ENCODE measurements around the gene BPIFA1.

Gene BPIFA1

DNA sequence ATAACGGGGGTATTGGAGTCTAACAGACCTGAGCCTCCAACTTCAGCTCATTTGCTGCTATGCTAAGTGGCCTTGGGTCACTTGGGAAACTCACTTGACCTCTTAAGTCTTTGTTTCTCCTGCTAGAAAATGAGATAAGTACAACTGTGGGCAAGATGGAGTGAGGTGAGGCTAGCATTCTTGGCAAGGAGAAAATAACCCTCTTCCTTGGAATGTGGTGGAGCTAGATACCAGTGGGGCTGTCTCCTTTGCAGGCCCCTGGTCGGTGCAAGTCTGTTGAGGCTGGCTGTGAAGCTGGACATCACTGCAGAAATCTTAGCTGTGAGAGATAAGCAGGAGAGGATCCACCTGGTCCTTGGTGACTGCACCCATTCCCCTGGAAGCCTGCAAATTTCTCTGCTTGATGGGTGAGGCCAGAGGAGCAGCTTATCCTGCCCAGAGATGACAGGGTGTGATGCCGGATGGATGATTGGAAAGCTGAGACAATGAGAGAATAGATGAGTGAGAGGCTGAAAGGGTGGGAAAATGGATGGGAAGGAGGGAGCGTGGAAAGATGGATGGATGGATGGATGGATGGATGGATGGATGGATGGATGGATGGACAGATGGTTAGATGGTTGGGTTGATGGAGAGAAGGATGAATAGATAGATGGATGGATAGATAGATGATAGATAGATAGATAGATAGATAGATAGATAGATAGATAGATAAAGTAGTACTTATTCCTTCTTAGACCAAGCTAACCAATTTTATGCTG lies 4.4 kb downstream of the BPIFA1 start:
- Histone ChIP-seq H3K4me1 (ENCODE audit: control insufficient read depth, insufficient read depth, low read length) (no peaks in the 10 kb centered on the region), H3K27ac (ENCODE audit: low read depth, low read length) (no peak overlapping the region), H3K4me3 (ENCODE audit: low read depth, low read length) (no peak overlapping the region), H3K27me3 (ENCODE audit: control insufficient read depth, insufficient read depth, low read length) (peaks cover 24% of the 10 kb centered on the region; the same call in 1 of the 2 replicates), H3K9ac (ENCODE audit: low read length) (no peak overlapping the region), H3K36me3 (ENCODE audit: control insufficient read depth, insufficient read depth, low read length) (no peaks in the 10 kb centered on the region), H3K9me3 (ENCODE audit: control insufficient read depth, insufficient read depth, low read depth, low read length) (no peaks in the 10 kb centered on the region)

DNA sequence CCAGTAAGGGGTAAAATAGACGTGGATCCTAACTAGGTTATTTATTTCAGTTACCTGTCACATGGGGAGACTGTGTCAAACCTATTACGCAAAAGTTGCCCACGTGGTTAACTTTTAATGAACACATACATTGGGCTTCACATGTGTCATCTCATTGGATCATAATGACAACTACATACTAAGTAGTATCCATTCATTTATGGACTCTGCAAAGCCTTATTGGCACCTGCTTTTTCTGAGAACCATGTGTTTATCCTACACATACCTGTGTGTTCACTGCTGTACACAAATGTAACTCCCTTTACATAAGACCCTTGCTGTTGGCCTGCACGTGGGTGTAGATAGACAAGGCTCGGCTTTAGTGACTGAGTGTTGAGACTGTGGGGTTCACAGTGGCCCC lies 5.1 kb downstream of the BPIFA1 start:
- no peak overlapping the region for H3K27ac ChIP-seq (ENCODE audit: low read depth, low read length)
- H3K4me3 ChIP-seq (ENCODE audit: low read depth, low read length) = no peak overlapping the region
- no peaks in the 10 kb centered on the region for H3K4me1 ChIP-seq (ENCODE audit: control insufficient read depth, insufficient read depth, low read length)
- H3K27me3 ChIP-seq (ENCODE audit: control insufficient read depth, insufficient read depth, low read length) = peaks cover 17% of the 10 kb centered on the region; the same call in 1 of the 2 replicates
- no peaks in the 10 kb centered on the region for H3K9me3 ChIP-seq (ENCODE audit: control insufficient read depth, insufficient read depth, low read depth, low read length)
- H3K36me3 ChIP-seq (ENCODE audit: control insufficient read depth, insufficient read depth, low read length) = no peaks in the 10 kb centered on the region
- H3K9ac ChIP-seq (ENCODE audit: low read length) = no peak overlapping the region

DNA sequence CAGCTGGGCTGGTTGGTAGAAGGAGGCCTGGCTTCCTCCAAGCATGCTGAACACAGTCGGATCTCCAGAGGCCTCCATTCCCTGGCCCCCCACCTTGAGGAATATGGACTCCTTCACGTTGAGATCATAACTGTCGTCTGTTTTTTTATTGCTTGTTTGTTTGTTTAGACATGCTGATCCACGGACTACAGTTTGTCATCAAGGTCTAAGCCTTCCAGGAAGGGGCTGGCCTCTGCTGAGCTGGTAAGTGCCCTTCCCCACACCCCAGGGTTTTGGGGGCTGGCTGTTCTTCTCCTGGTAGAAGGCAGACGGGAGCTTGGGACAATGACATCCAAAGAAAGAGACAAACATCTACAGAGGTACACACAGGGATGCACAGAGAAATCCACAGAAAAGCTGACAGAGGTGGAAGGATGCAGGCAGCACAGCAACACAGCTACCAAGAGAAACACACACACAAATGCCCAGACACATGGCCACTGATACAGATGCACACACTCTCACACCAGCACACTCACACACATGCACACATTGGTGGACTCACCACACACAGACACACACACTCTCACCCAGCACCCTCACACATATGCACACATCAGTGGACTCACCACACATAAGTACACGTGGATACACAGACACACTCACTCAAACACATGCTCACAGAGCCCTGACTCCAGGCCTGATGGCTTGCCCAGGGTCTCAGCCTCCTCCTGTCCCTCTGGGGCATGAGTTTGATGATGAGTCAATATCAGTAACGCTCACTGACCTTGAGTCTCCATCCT lies 6.7 kb downstream of the BPIFA1 start:
- Histone ChIP-seq H3K4me3 (ENCODE audit: low read depth, low read length) (no peak overlapping the region), H3K9ac (ENCODE audit: low read length) (no peak overlapping the region), H3K4me1 (ENCODE audit: control insufficient read depth, insufficient read depth, low read length) (no peaks in the 10 kb centered on the region), H3K9me3 (ENCODE audit: control insufficient read depth, insufficient read depth, low read depth, low read length) (no peaks in the 10 kb centered on the region), H3K36me3 (ENCODE audit: control insufficient read depth, insufficient read depth, low read length) (no peaks in the 10 kb centered on the region), H3K27me3 (ENCODE audit: control insufficient read depth, insufficient read depth, low read length) (peaks cover 5% of the 10 kb centered on the region; the same call in 1 of the 2 replicates), H3K27ac (ENCODE audit: low read depth, low read length) (no peak overlapping the region)

DNA sequence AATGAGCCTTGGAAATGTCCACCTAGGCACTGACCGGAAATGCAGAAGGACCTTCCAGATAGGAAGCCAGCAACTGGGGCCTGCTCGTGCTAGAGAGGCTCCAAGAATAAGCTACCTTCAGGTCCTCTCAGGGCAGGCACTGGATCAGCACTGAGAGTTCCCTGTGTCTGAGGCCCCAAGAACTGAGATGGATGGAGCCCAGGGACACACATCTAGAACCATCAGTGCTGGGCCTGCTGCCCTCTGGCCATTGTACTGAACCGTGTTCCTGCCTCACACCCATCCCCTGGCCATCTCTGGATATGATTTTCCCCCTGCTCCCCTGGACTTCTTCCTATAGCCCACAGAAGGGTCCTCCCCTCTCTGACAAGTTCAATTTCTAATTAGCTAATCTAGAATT lies 10.3 kb downstream of the BPIFA1 start:
- Histone ChIP-seq H3K9ac (ENCODE audit: low read length) (no peak overlapping the region), H3K27me3 (ENCODE audit: control insufficient read depth, insufficient read depth, low read length) (no peaks in the 10 kb centered on the region; the same call in 1 of the 2 replicates), H3K4me3 (ENCODE audit: low read depth, low read length) (no peak overlapping the region), H3K4me1 (ENCODE audit: control insufficient read depth, insufficient read depth, low read length) (no peaks in the 10 kb centered on the region), H3K36me3 (ENCODE audit: control insufficient read depth, insufficient read depth, low read length) (no peaks in the 10 kb centered on the region), H3K27ac (ENCODE audit: low read depth, low read length) (no peak overlapping the region), H3K9me3 (ENCODE audit: control insufficient read depth, insufficient read depth, low read depth, low read length) (no peaks in the 10 kb centered on the region)

DNA sequence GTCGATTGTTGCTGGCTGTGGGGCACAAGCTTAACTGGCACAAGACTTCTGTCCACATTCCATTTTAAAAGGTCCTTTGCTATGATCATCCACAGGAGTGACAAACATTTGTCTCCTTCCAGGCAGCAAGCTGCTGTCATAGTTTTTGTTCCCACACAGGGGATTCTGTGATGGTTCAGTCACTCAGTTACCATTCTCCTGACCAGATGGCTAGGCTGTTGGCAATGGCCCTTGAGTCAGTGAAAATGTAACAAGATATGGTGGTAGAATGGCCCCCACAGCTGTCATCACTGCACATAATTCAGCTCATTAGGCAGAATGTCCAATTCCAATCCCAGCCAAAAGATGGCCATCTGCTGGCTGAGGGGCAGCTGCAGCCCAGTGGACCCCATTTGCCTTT lies 13.7 kb downstream of the BPIFA1 start:
- Histone ChIP-seq H3K9ac (ENCODE audit: low read length) (no peak overlapping the region), H3K9me3 (ENCODE audit: control insufficient read depth, insufficient read depth, low read depth, low read length) (no peaks in the 10 kb centered on the region), H3K4me3 (ENCODE audit: low read depth, low read length) (no peak overlapping the region), H3K36me3 (ENCODE audit: control insufficient read depth, insufficient read depth, low read length) (no peaks in the 10 kb centered on the region), H3K4me1 (ENCODE audit: control insufficient read depth, insufficient read depth, low read length) (no peaks in the 10 kb centered on the region), H3K27ac (ENCODE audit: low read depth, low read length) (no peak overlapping the region), H3K27me3 (ENCODE audit: control insufficient read depth, insufficient read depth, low read length) (no peaks in the 10 kb centered on the region; the same call in 1 of the 2 replicates)

DNA sequence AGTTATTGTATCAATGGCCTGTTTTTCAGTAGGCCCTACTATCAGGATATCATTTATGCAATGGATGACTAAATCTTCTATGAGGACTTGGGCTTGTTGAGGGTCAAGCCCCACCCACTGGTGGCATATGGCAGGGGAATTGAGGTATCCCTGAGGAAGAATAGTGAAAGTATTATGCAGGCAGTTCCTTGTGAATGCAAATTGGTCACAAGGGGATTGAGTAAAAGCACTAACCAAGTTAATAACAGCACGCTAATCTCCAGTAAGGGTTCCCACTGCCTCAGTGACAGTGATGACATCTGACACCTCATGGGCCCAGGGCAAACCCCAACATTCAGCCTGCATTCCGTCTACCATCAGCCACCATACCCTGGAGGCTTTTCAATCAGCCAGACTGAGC lies 14.9 kb downstream of the BPIFA1 start:
- H3K9me3 ChIP-seq (ENCODE audit: control insufficient read depth, insufficient read depth, low read depth, low read length) = no peaks in the 10 kb centered on the region
- no peaks in the 10 kb centered on the region for H3K4me1 ChIP-seq (ENCODE audit: control insufficient read depth, insufficient read depth, low read length)

DNA sequence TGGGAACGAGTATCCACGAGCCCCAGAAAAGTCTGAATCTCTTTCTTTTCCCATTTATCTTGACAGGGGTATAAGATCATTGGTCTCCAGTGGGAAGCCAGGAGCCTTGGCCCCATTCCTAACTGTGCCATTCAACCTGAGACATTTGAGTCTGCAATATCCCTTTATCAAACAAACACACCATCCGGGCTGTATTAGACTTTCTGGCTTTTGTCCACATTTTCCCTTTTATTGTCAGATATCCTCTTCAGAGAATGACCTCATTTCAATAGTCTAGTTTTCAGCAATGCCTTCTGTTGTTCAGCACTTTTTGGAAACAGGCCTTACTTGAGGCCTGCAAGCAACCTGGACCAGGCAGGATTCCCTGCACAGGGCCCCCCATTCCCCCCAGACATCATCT lies 15.7 kb downstream of the BPIFA1 start:
- Histone ChIP-seq H3K4me1 (ENCODE audit: control insufficient read depth, insufficient read depth, low read length) (no peaks in the 10 kb centered on the region), H3K9me3 (ENCODE audit: control insufficient read depth, insufficient read depth, low read depth, low read length) (no peaks in the 10 kb centered on the region), H3K27ac (ENCODE audit: low read depth, low read length) (no peak overlapping the region), H3K4me3 (ENCODE audit: low read depth, low read length) (no peak overlapping the region), H3K36me3 (ENCODE audit: control insufficient read depth, insufficient read depth, low read length) (no peaks in the 10 kb centered on the region), H3K9ac (ENCODE audit: low read length) (no peak overlapping the region), H3K27me3 (ENCODE audit: control insufficient read depth, insufficient read depth, low read length) (no peaks in the 10 kb centered on the region; the same call in 1 of the 2 replicates)

More for the DNA sequence above, 14.9 kb downstream of the BPIFA1 start:
- H3K4me3 ChIP-seq (ENCODE audit: low read depth, low read length) = no peak overlapping the region
- no peak overlapping the region for H3K9ac ChIP-seq (ENCODE audit: low read length)
- no peak overlapping the region for H3K27ac ChIP-seq (ENCODE audit: low read depth, low read length)
- H3K27me3 ChIP-seq (ENCODE audit: control insufficient read depth, insufficient read depth, low read length) = no peaks in the 10 kb centered on the region; the same call in 1 of the 2 replicates
- no peaks in the 10 kb centered on the region for H3K36me3 ChIP-seq (ENCODE audit: control insufficient read depth, insufficient read depth, low read length)

DNA sequence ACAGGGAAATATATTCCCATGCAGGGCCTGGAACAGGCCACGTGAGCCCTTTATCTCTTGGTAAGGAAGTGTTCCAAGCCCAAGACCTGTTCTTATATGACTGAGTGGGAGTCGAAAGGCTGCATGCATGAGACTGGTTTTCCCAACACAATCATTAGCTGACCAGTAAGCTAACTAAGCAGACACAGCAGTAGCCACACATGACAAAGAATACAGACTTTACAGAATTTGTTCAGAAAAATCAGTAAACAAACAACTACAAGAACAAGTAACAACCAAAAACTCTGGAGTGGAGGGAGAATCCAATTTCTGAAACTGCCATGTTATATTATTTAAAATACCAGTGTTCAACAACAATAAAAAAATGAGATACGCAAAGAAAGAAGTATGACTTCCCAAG lies 16.7 kb downstream of the BPIFA1 start:
- Histone ChIP-seq H3K9me3 (ENCODE audit: control insufficient read depth, insufficient read depth, low read depth, low read length) (no peaks in the 10 kb centered on the region), H3K36me3 (ENCODE audit: control insufficient read depth, insufficient read depth, low read length) (no peaks in the 10 kb centered on the region), H3K4me3 (ENCODE audit: low read depth, low read length) (no peak overlapping the region), H3K4me1 (ENCODE audit: control insufficient read depth, insufficient read depth, low read length) (no peaks in the 10 kb centered on the region), H3K9ac (ENCODE audit: low read length) (no peak overlapping the region), H3K27ac (ENCODE audit: low read depth, low read length) (no peak overlapping the region), H3K27me3 (ENCODE audit: control insufficient read depth, insufficient read depth, low read length) (no peaks in the 10 kb centered on the region; the same call in 1 of the 2 replicates)

DNA sequence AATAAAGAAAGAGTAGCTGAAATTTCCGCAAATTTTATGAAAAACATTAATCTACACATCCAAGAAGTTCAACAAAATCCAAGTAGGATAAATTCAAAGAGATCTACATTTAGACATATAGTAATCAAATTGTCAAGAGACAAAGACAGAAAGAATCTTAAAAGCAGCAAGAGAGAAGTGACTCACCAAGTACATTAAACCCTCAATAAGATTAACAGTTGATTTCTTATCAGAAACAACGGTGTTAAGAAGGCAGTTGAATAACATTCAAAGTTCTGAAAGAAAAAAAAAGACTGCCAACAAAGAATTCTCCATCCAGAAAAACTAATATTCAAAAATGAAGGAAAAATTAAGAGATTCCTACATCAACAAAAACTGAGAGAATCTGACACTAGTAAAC lies 19.2 kb downstream of the BPIFA1 start:
- H3K4me3 ChIP-seq (ENCODE audit: low read depth, low read length) = no peak overlapping the region
- H3K27me3 ChIP-seq (ENCODE audit: control insufficient read depth, insufficient read depth, low read length) = no peaks in the 10 kb centered on the region
- no peak overlapping the region for H3K27ac ChIP-seq (ENCODE audit: low read depth, low read length)
- H3K36me3 ChIP-seq (ENCODE audit: control insufficient read depth, insufficient read depth, low read length) = no peaks in the 10 kb centered on the region
- no peak overlapping the region for H3K9ac ChIP-seq (ENCODE audit: low read length)
- H3K4me1 ChIP-seq (ENCODE audit: control insufficient read depth, insufficient read depth, low read length) = no peaks in the 10 kb centered on the region
- no peaks in the 10 kb centered on the region for H3K9me3 ChIP-seq (ENCODE audit: control insufficient read depth, insufficient read depth, low read depth, low read length)

- Histone ChIP-seq H3K27me3 (ENCODE audit: control insufficient read depth, insufficient read depth, low read length) (no peaks in the 10 kb centered on the region), H3K9me3 (ENCODE audit: control insufficient read depth, insufficient read depth, low read depth, low read length) (no peaks in the 10 kb centered on the region), H3K27ac (ENCODE audit: low read depth, low read length) (no peak overlapping the region), H3K4me3 (ENCODE audit: low read depth, low read length) (no peak overlapping the region), H3K9ac (ENCODE audit: low read length) (no peak overlapping the region), H3K36me3 (ENCODE audit: control insufficient read depth, insufficient read depth, low read length) (no peaks in the 10 kb centered on the region), H3K4me1 (ENCODE audit: control insufficient read depth, insufficient read depth, low read length) (no peaks in the 10 kb centered on the region)
These were observed 21.4 kb downstream of the BPIFA1 start for GRCh38 chr20:33257237-33257636.

DNA sequence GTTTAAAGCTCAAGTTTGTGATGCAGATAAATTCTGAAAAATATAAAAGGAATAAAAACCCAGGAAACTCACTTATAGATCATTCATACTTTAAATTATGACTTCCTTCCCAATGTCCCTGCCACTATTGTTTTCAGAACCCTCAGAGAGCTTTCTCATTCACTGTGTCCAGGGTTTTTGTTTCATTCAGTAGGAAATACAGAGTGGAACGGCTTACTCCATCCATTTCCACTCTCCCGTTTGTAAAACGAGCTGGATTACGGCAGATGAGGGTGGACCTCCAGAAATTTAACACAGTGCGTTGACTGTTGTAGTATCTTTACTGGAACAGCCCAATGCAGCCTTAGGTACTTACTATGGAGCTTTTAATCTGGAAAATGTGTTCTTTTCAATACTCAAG lies 23.6 kb downstream of the BPIFA1 start:
- no peaks in the 10 kb centered on the region for H3K9me3 ChIP-seq (ENCODE audit: control insufficient read depth, insufficient read depth, low read depth, low read length)
- H3K36me3 ChIP-seq (ENCODE audit: control insufficient read depth, insufficient read depth, low read length) = no peaks in the 10 kb centered on the region
- H3K4me1 ChIP-seq (ENCODE audit: control insufficient read depth, insufficient read depth, low read length) = no peaks in the 10 kb centered on the region
- no peaks in the 10 kb centered on the region for H3K27me3 ChIP-seq (ENCODE audit: control insufficient read depth, insufficient read depth, low read length)
- no peak overlapping the region for H3K4me3 ChIP-seq (ENCODE audit: low read depth, low read length)
- H3K9ac ChIP-seq (ENCODE audit: low read length) = no peak overlapping the region
- no peak overlapping the region for H3K27ac ChIP-seq (ENCODE audit: low read depth, low read length)
